Esophagus squamous epithelium (tissue), 5 donors: ENCODE measurements around the gene MYOG. TPM values are rescaled to one million over a fixed set of nuclear protein-coding genes. Genes with fewer than 3 reads are reported as not detected.

Source experiments
- DNase-seq: peaks from one replicate; lab custom pipeline; 2025; lab: John Stamatoyannopoulos, UW
- H3K27ac ChIP-seq, 4 donors: fragments of 200-600 bp; sonication (generic); one replicate each; pipeline ENCODE4 v1.5.1; 2016 to 2019; ENCODE audit warnings: mild to moderate bottlenecking in 1 of 4
- H3K27me3 ChIP-seq, 4 donors: fragments of 200-600 bp; sonication (generic); 1 replicate in 3 of 4; 2 replicates in 1 of 4; pipeline versions ENCODE4 v1.5.1 to v1.6.0; 2017 to 2021; ENCODE audit warnings: antibody characterized with exemption in 1 of 4
- H3K36me3 ChIP-seq, 3 donors: fragments of 200-600 bp; sonication (generic); one replicate each; pipeline ENCODE4 v1.5.1; 2016 to 2019
- H3K4me1 ChIP-seq, 3 donors: fragments of 200-600 bp; sonication (generic); one replicate each; pipeline ENCODE4 v1.5.1; 2017 to 2019
- H3K4me3 ChIP-seq, 4 donors: fragments of 200-600 bp; sonication (generic); 1 replicate in 3 of 4; 2 replicates in 1 of 4; pipeline ENCODE4 v1.5.1; 2016 to 2019; ENCODE audit warnings: mild to moderate bottlenecking in 2 of 4, moderate library complexity in 1 of 4
- H3K9me3 ChIP-seq, 3 donors: fragments of 200-600 bp; sonication (generic); one replicate each; pipeline ENCODE4 v1.5.1; 2016 to 2019
- CTCF ChIP-seq, 6 experiments: fragments of 450-650 bp in 4 of 6; fragments of 200-600 bp in 2 of 6; sonication (generic) in 2 of 6; IDR thresholded peaks; one replicate each; pipeline ENCODE4 v1.5.1; 2016 to 2019; ENCODE audit warnings: antibody characterized with exemption in 6 of 6, mild to moderate bottlenecking in 4 of 6, moderate library complexity in 4 of 6
- POLR2A ChIP-seq, 4 donors: fragments of 450-650 bp; IDR thresholded peaks; one replicate each; pipeline ENCODE4 v1.6.1; 2017; ENCODE audit warnings: antibody characterized with exemption in 4 of 4, mild to moderate bottlenecking in 4 of 4, moderate library complexity in 3 of 4
- WGBS, 2 donors: methylation state at CpG; one replicate each; pipeline ENCODE4 v1.1.5; 2018; 5-methylcytosine and 5-hydroxymethylcytosine counted together
- intact Hi-C: fragments of 100-400 bp; cut with DNase I; formaldehyde crosslinking; loops from one replicate; pipeline ENCODE4 v1.15.0; 2022
- total RNA-seq, 4 donors: library from RNA; depleted of rRNA; stranded (reverse); fragments of >200 nt; gene quantifications; one replicate each; pipeline ENCODE4 v1.1.0, GENCODE V29; 2016
- donor health status: DM: yes; HTN: yes; CAD: no.

MYOG gene
- total RNA-seq, 4 donors from 2014 or later, result not detected

- 88 to 100% methylated on average over 1 of the region's 1 CpG for WGBS, 2 donors
- no peak overlapping the region for H3K27ac ChIP-seq
- no peak overlapping the region for H3K4me3 ChIP-seq
- no peaks in the 10 kb centered on the region for H3K4me1 ChIP-seq
- TF ChIP-seq POLR2A (IDR thresholded peaks at IDR 0.05), result no peak
- no peak for TF ChIP-seq CTCF (IDR thresholded peaks at IDR 0.05)
- intact Hi-C loops, result no loop called here
- peaks cover 0 to 13% (median 0%) of the 10 kb centered on the region in 4 donors for H3K27me3 ChIP-seq
- DNase-seq, result no peak
- H3K36me3 ChIP-seq, result no peaks in the 10 kb centered on the region
- peaks cover 0 to 19% (median 14%) of the 10 kb centered on the region in 3 donors for H3K9me3 ChIP-seq
These were observed 9.4 kb upstream of the MYOG start for GRCh38 chr1:203095061-203095690.

- Histone ChIP-seq H3K36me3 (no peaks in the 10 kb centered on the region), H3K4me3 (no peak overlapping the region), H3K27me3 (peaks cover 0 to 25% (median 0%) of the 10 kb centered on the region in 4 donors), H3K4me1 (no peaks in the 10 kb centered on the region), H3K27ac (no peak overlapping the region), H3K9me3 (peaks cover 0 to 19% (median 14%) of the 10 kb centered on the region in 3 donors)
- DNase-seq, result no peak
- WGBS, 2 donors, result 30 to 35% methylated on average over 1 of the region's 1 CpG
- intact Hi-C loops, result no loop called here
- TF ChIP-seq CTCF (IDR thresholded peaks at IDR 0.05) (no peak), POLR2A (IDR thresholded peaks at IDR 0.05) (no peak)
These were observed 8.1 kb upstream of the MYOG start for GRCh38 chr1:203093754-203094410.

- Histone ChIP-seq H3K27me3 (peaks cover 0 to 31% (median 0%) of the 10 kb centered on the region in 4 donors), H3K9me3 (peaks cover 0 to 19% (median 14%) of the 10 kb centered on the region in 3 donors), H3K36me3 (no peaks in the 10 kb centered on the region), H3K27ac (no peak overlapping the region), H3K4me1 (no peaks in the 10 kb centered on the region), H3K4me3 (no peak overlapping the region)
- 57 to 70% methylated on average over 6 of the region's 6 CpGs for WGBS, 2 donors
- intact Hi-C loops, result no loop called here
- TF ChIP-seq CTCF (IDR thresholded peaks at IDR 0.05), result no peak
- no peak for TF ChIP-seq POLR2A (IDR thresholded peaks at IDR 0.05)
- DNase-seq, result no peak
These were observed 6.0 kb upstream of the MYOG start for GRCh38 chr1:203091761-203092330.

GRCh38 chr1:203091199-203091477, 5.3 kb upstream of the MYOG start:
- H3K4me1 ChIP-seq, result no peaks in the 10 kb centered on the region
- no peaks in the 10 kb centered on the region for H3K36me3 ChIP-seq
- intact Hi-C loops, result no loop called here
- TF ChIP-seq POLR2A (IDR thresholded peaks at IDR 0.05), result no peak
- no peak for TF ChIP-seq CTCF (IDR thresholded peaks at IDR 0.05)
- no peak overlapping the region for H3K27ac ChIP-seq
- WGBS, 2 donors, result 74 to 85% methylated on average over 4 of the region's 4 CpGs
- H3K27me3 ChIP-seq, result peaks cover 0 to 31% (median 0%) of the 10 kb centered on the region in 4 donors
- no peak for DNase-seq
- no peak overlapping the region for H3K4me3 ChIP-seq
- H3K9me3 ChIP-seq, result peaks cover 0 to 19% (median 14%) of the 10 kb centered on the region in 3 donors
